H1 (cell line): ENCODE results near the gene SETDB2. TPM values are rescaled to one million over a fixed set of nuclear protein-coding genes. Genes with fewer than 3 reads are reported as not detected.

ENCODE experiments used
- CTCF ChIA-PET: fragments of 300-600 bp; sonication (Branson Sonifier 250); formaldehyde crosslinking; loops from one replicate; lab custom pipeline; 2021; ENCODE audit not compliant: partially characterized antibody; lab: Charles Lee
- POLR2A ChIA-PET: fragments of 300-600 bp; sonication (Branson Sonifier 250); formaldehyde crosslinking; loops from one replicate; lab custom pipeline; 2021; ENCODE audit warnings: inconsistent platforms; ENCODE audit not compliant: partially characterized antibody; lab: Charles Lee
- DNase-seq, 2 experiments: peaks; one replicate each; pipeline versions ENCODE4 v3.0.0 to v3.0.0-alpha.2; 2010 to 2022; ENCODE audit warnings: low spot score in 2 of 2, low read depth in 1 of 2, mixed read lengths in 1 of 2
- FAIRE-seq: peaks from 2 replicates; lab custom pipeline; 2011; peaks lifted over from hg19 to GRCh38; lab: Jason Lieb, UNC
- H2AFZ ChIP-seq: 2 replicates; pipeline ENCODE4 v1.8.1; 2012; ENCODE audit warnings: low read length, inconsistent platforms
- H2AK5ac ChIP-seq: 2 replicates; pipeline ENCODE4 v1.6.1; 2013; ENCODE audit warnings: low read depth, low read length
- H2BK120ac ChIP-seq: replicated peaks from 2 replicates; pipeline ENCODE3; 2013; ENCODE audit warnings: low read depth, low read length, inconsistent platforms
- H2BK12ac ChIP-seq: 2 replicates; pipeline ENCODE4 v1.6.1; 2013; ENCODE audit warnings: low read depth, low read length
- H2BK15ac ChIP-seq: 2 replicates; pipeline ENCODE4 v1.6.1; 2013; ENCODE audit warnings: low read length
- H2BK20ac ChIP-seq: 2 replicates; pipeline ENCODE4 v1.6.1; 2013; ENCODE audit warnings: low read length
- H2BK5ac ChIP-seq: 2 replicates; pipeline ENCODE4 v1.6.1; 2013; ENCODE audit warnings: low read depth, low read length
- H3K14ac ChIP-seq: 2 replicates; pipeline ENCODE4 v1.6.1; 2013; ENCODE audit warnings: inconsistent platforms; ENCODE audit not compliant: insufficient read length
- H3K18ac ChIP-seq: 2 replicates; pipeline ENCODE4 v1.6.1; 2013; ENCODE audit warnings: low read length; ENCODE audit errors: extremely low read depth
- H3K23ac ChIP-seq: 2 replicates; pipeline ENCODE4 v1.6.1; 2013; ENCODE audit warnings: inconsistent platforms; ENCODE audit not compliant: insufficient read length
- H3K23me2 ChIP-seq: 2 replicates; pipeline ENCODE4 v1.6.1; 2013; ENCODE audit warnings: low read depth, low read length
- H3K27ac ChIP-seq: 2 replicates; pipeline ENCODE4 v1.6.1; 2011; ENCODE audit warnings: low read depth, low read length, inconsistent platforms
- H3K27me3 ChIP-seq, 4 experiments: replicated peaks in 1 of 4; 1 replicate in 1 of 4; 2 replicates in 3 of 4; pipeline versions ENCODE4 v1.6.1 to v1.8.1; 2011 to 2013; ENCODE audit warnings: low read length in 3 of 4, mild to moderate bottlenecking in 3 of 4, inconsistent platforms in 2 of 4, mixed read lengths in 2 of 4, moderate library complexity in 1 of 4; ENCODE audit not compliant: control insufficient read depth in 3 of 4, insufficient read depth in 3 of 4; ENCODE audit errors: extremely low read depth in 1 of 4
- H3K36me3 ChIP-seq, 4 experiments: 2 replicates each; pipeline versions ENCODE4 v1.6.1 to v1.8.1; 2011 to 2013; ENCODE audit warnings: mild to moderate bottlenecking in 4 of 4, low read length in 3 of 4, moderate library complexity in 2 of 4, control low read depth in 1 of 4, inconsistent platforms in 1 of 4; ENCODE audit not compliant: insufficient read depth in 4 of 4, control insufficient read depth in 2 of 4
- H3K4ac ChIP-seq: replicated peaks from 2 replicates; pipeline ENCODE3; 2013; ENCODE audit warnings: low read length, low read depth, mixed read lengths, inconsistent platforms; ENCODE audit not compliant: insufficient read length
- H3K4me1 ChIP-seq, 4 experiments: replicated peaks in 1 of 4; 1 replicate in 1 of 4; 2 replicates in 3 of 4; pipeline versions ENCODE4 v1.6.1 to v1.8.1; 2011 to 2013; ENCODE audit warnings: low read length in 3 of 4, inconsistent platforms in 2 of 4, mixed read lengths in 1 of 4; ENCODE audit not compliant: insufficient read depth in 4 of 4, control insufficient read depth in 3 of 4
- H3K4me2 ChIP-seq, 2 experiments: 2 replicates each; pipeline versions ENCODE4 v1.6.1 to v1.8.1; 2011 to 2013; ENCODE audit warnings: low read depth in 2 of 2, low read length in 2 of 2, control low read depth in 1 of 2, inconsistent platforms in 1 of 2, mild to moderate bottlenecking in 1 of 2; ENCODE audit not compliant: insufficient read depth in 1 of 2
- H3K4me3 ChIP-seq, 4 experiments: fragments of 200-600, 300-600 bp in 1 of 4; sonication (generic), shearing (Covaris generic), sonication (Bioruptor Twin) in 1 of 4; 2 replicates each; pipeline versions ENCODE4 v1.5.1 to v1.8.1; 2011 to 2016; ENCODE audit warnings: low read length in 4 of 4, low read depth in 3 of 4, control low read depth in 2 of 4, inconsistent platforms in 2 of 4, mild to moderate bottlenecking in 2 of 4, mixed read lengths in 1 of 4, moderate library complexity in 1 of 4; ENCODE audit not compliant: insufficient read depth in 2 of 4; ENCODE audit errors: extremely low read depth in 1 of 4
- H3K56ac ChIP-seq: replicated peaks from 2 replicates; pipeline ENCODE3; 2013; ENCODE audit warnings: low read depth, mild to moderate bottlenecking, mixed read lengths, low read length, inconsistent platforms; ENCODE audit not compliant: insufficient read length
- H3K79me1 ChIP-seq: 2 replicates; pipeline ENCODE4 v1.6.1; 2013; ENCODE audit warnings: low read depth, low read length, control low read depth
- H3K79me2 ChIP-seq, 2 experiments: 2 replicates each; pipeline versions ENCODE4 v1.6.1 to v1.8.1; 2012 to 2013; ENCODE audit warnings: low read length in 2 of 2, mild to moderate bottlenecking in 2 of 2, inconsistent platforms in 1 of 2; ENCODE audit not compliant: insufficient read depth in 2 of 2, control insufficient read depth in 1 of 2
- H3K9ac ChIP-seq, 4 experiments: replicated peaks in 1 of 4; 1 replicate in 1 of 4; 2 replicates in 3 of 4; pipeline versions ENCODE4 v1.6.1 to v1.8.1; 2011 to 2013; ENCODE audit warnings: low read depth in 3 of 4, low read length in 3 of 4, control low read depth in 2 of 4, mild to moderate bottlenecking in 2 of 4, moderate library complexity in 2 of 4, inconsistent platforms in 1 of 4; ENCODE audit errors: extremely low read depth in 1 of 4
- H3K9me3 ChIP-seq, 2 experiments: 2 replicates each; pipeline versions ENCODE4 v1.6.1 to v1.8.1; 2012 to 2013; ENCODE audit warnings: mild to moderate bottlenecking in 2 of 2, moderate library complexity in 2 of 2, control low read depth in 1 of 2, inconsistent platforms in 1 of 2, low read depth in 1 of 2, low read length in 1 of 2, mixed read lengths in 1 of 2; ENCODE audit not compliant: insufficient read depth in 2 of 2
- H4K20me1 ChIP-seq, 2 experiments: replicated peaks in 1 of 2; 2 replicates each; pipeline versions ENCODE3 to v1.8.1; 2011 to 2013; ENCODE audit warnings: inconsistent platforms in 2 of 2, low read length in 2 of 2, mild to moderate bottlenecking in 1 of 2; ENCODE audit not compliant: insufficient read depth in 2 of 2, control insufficient read depth in 1 of 2
- H4K5ac ChIP-seq: 2 replicates; pipeline ENCODE4 v1.6.1; 2013; ENCODE audit warnings: low read length, low read depth, mixed read lengths, inconsistent platforms; ENCODE audit not compliant: insufficient read length
- H4K8ac ChIP-seq: 2 replicates; pipeline ENCODE4 v1.8.0; 2013; ENCODE audit warnings: mild to moderate bottlenecking, moderate library complexity, low read length, inconsistent platforms; ENCODE audit not compliant: insufficient read depth; ENCODE audit errors: extremely low read depth
- H4K91ac ChIP-seq: replicated peaks from 2 replicates; pipeline ENCODE3; 2013; ENCODE audit warnings: low read length, mixed read lengths, inconsistent platforms; ENCODE audit not compliant: insufficient read length
- BRCA1 ChIP-seq: IDR thresholded peaks from 2 replicates; pipeline ENCODE4 v1.6.1; 2012; ENCODE audit warnings: low read depth, low read length, improper control_type of control experiment
- CTBP2 ChIP-seq: IDR thresholded peaks from 2 replicates; pipeline ENCODE4 v1.7.0; 2011; ENCODE audit warnings: borderline replicate concordance, mild to moderate bottlenecking, moderate library complexity, mixed read lengths, low read length; ENCODE audit not compliant: insufficient read depth, insufficient read length
- EGR1 ChIP-seq: IDR thresholded peaks from 2 replicates; pipeline ENCODE4 v1.6.1; 2011; ENCODE audit warnings: low read depth, low read length, borderline replicate concordance
- EZH2 ChIP-seq: fragments of 200-600 bp; sonication (generic); IDR thresholded peaks from 2 replicates; pipeline ENCODE4 v1.7.1; 2012; ENCODE audit warnings: low read depth, mild to moderate bottlenecking, moderate library complexity, low read length, inconsistent platforms; ENCODE audit not compliant: severe bottlenecking
- FOSL1 ChIP-seq: IDR thresholded peaks from 2 replicates; pipeline ENCODE4 v1.6.1; 2011; ENCODE audit warnings: mild to moderate bottlenecking, low read depth, low read length, moderate library complexity; ENCODE audit not compliant: insufficient read depth
- KDM5A ChIP-seq: fragments of 200-600 bp; IDR thresholded peaks from 2 replicates; pipeline ENCODE4 v1.7.1; 2012; ENCODE audit warnings: mild to moderate bottlenecking, low read length, inconsistent platforms, mixed read lengths
- NANOG ChIP-seq: IDR thresholded peaks from 2 replicates; pipeline ENCODE4 v1.6.1; 2011; ENCODE audit warnings: low read length, low read depth, mild to moderate bottlenecking, inconsistent platforms; ENCODE audit not compliant: insufficient read depth, poor library complexity, severe bottlenecking
- RBBP5 ChIP-seq: IDR thresholded peaks from 2 replicates; pipeline ENCODE4 v1.7.1; 2012; ENCODE audit warnings: low read depth, mild to moderate bottlenecking, inconsistent platforms, low read length, moderate library complexity, borderline replicate concordance
- SAP30 ChIP-seq: fragments of 300-600 bp; sonication (generic); IDR thresholded peaks from 2 replicates; pipeline ENCODE4 v1.7.1; 2012; ENCODE audit warnings: low read length, moderate library complexity, mild to moderate bottlenecking, inconsistent platforms; ENCODE audit not compliant: insufficient read depth, insufficient replicate concordance
- SP2 ChIP-seq: IDR thresholded peaks from 2 replicates; pipeline ENCODE4 v1.6.1; 2012; ENCODE audit warnings: mild to moderate bottlenecking, low read length, inconsistent platforms
- TAF7 ChIP-seq: optimal IDR thresholded peaks from 2 replicates; pipeline ENCODE3; 2011; ENCODE audit warnings: low read depth, mild to moderate bottlenecking, inconsistent platforms, low read length, moderate library complexity, borderline replicate concordance
- TEAD4 ChIP-seq: IDR thresholded peaks from 2 replicates; pipeline ENCODE4 v1.6.1; 2012; ENCODE audit warnings: low read depth, low read length, inconsistent platforms, mixed read lengths
- ZNF274 ChIP-seq: IDR thresholded peaks from 2 replicates; pipeline ENCODE4 v1.7.0; 2012; ENCODE audit warnings: low read length, borderline replicate concordance; ENCODE audit errors: extremely low read depth
- WGBS, 2 experiments: shearing (Covaris generic) in 1 of 2; methylation state at CpG; one replicate each; pipeline versions ENCODE4 v1.1.6 to v1.1.7; 2013 to 2015; ENCODE audit warnings: low lambda C conversion rate in 2 of 2, mixed read lengths in 2 of 2, inconsistent platforms in 1 of 2, low coverage in 1 of 2, missing lambda C conversion rate in 1 of 2; ENCODE audit not compliant: insufficient replicate concordance in 2 of 2, insufficient coverage in 1 of 2, insufficient read length in 1 of 2; ENCODE audit errors: extremely low coverage in 1 of 2, missing lambda C conversion rate in 1 of 2; 5-methylcytosine and 5-hydroxymethylcytosine counted together
- polyA plus RNA-seq, 7 experiments: library from polyadenylated mRNA; depleted of rRNA in 3 of 7; stranded (reverse) in 5 of 7; unstranded in 2 of 7; fragments of >200 nt in 5 of 7; fragments of 200-250 nt in 2 of 7; gene quantifications; 1 replicate in 5 of 7; 2 replicates in 1 of 7; 4 replicates in 1 of 7; pipeline versions ENCODE4 v1.2.1 to v1.2.3, GENCODE V29; 2011 to 2013; ENCODE audit warnings: missing spikeins in 2 of 7, mixed read lengths in 2 of 7
- total RNA-seq: library from RNA; stranded (reverse); fragmentation: NEBNext Ultra II Directional; extraction: Animal tissue kit (Norgen Biotek cat#: 25700); gene quantifications from 2 replicates; pipeline ENCODE4 v1.2.1, GENCODE V29; 2021

SETDB2 gene
- total and polyA plus RNA-seq, 2 of the 8 experiments (the other 6 are each of a cell fraction or from before 2014, with no cell fraction given) = 1.2 to 6.1 TPM

DNA sequence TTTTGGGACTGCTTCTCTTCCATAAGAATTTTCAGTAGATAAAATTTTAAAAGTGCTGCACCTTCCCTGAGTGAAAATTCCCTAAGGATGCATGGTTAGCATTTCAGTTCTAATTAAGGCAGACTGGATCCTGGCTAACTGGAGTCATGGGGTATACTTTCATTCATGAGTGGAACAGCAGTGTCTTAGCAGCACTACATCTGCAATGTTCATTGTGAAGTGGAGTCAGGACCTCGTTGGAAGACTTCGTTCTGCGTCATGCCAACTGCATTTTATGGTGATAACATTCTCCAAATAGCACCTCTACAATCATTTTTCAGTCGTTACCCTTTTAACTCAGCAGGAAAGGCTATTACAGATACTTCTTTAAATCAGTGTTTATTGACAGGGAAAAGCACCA is 77.2 kb downstream of the SETDB2 start:
- Histone ChIP-seq H3K79me2 (no peaks in the 10 kb centered on the region), H2BK5ac (no peak overlapping the region), H3K4me3 (no peak overlapping the region), H2BK12ac (no peak overlapping the region), H2BK15ac (no peak overlapping the region), H4K8ac (no peak overlapping the region), H3K56ac (no peak overlapping the region), H2AK5ac (no peak overlapping the region), H4K20me1 (no peaks in the 10 kb centered on the region), H2BK20ac (no peak overlapping the region), H4K5ac (no peak overlapping the region), H3K79me1 (no peaks in the 10 kb centered on the region), H3K9ac (no peak overlapping the region), H3K23me2 (no peaks in the 10 kb centered on the region), H3K27me3 (no peaks in the 10 kb centered on the region), H3K4me1 (no peaks in the 10 kb centered on the region), H2BK120ac (no peak overlapping the region), H3K36me3 (no peaks in the 10 kb centered on the region), H3K18ac (no peak overlapping the region), H3K4me2 (no peak overlapping the region), H2AFZ (no peak overlapping the region), H3K27ac (no peak overlapping the region), H3K9me3 (no peaks in the 10 kb centered on the region), H3K4ac (no peak overlapping the region), H4K91ac (no peak overlapping the region), H3K14ac (no peak overlapping the region), H3K23ac (no peak overlapping the region)
- 78% methylated on average over 4 of the region's 4 CpGs; no CpG with 5 or more reads in 1 of the 2 experiments for WGBS, 2 experiments
- POLR2A ChIA-PET = no interaction called here
- TF ChIP-seq RBBP5 (no peak), SP2 (no peak), TAF7 (no peak), EGR1 (no peak), KDM5A (no peak), EZH2 (no peak), TEAD4 (no peak), NANOG (no peak), SAP30 (no peak), FOSL1 (no peak), BRCA1 (no peak), ZNF274 (no peak), CTBP2 (no peak)
- DNase-seq (no peak), FAIRE-seq (no peak)
- CTCF ChIA-PET = interaction anchor here (1.1 kb wide), 1 partner anchor 28 kb away, joined by 3 read pairs; no protein-coding TSS in a partner anchor
